Testis (tissue), 3 donors: Measurements from ENCODE around the gene PLEKHA1. TPM values are rescaled to one million over a fixed set of nuclear protein-coding genes. Genes with fewer than 3 reads are reported as not detected.

Experiments
- DNase-seq: peaks from one replicate; pipeline ENCODE4 v3.0.0-alpha.2; 2019
- H3K27ac ChIP-seq, 2 donors: fragments of 200-600 bp; sonication (generic); one replicate each; pipeline ENCODE4 v1.5.1; 2019
- H3K27me3 ChIP-seq: fragments of 200-600 bp; sonication (generic); one replicate; pipeline ENCODE4 v1.5.1; 2019
- H3K36me3 ChIP-seq: fragments of 200-600 bp; sonication (generic); one replicate; pipeline ENCODE4 v1.5.1; 2017; ENCODE audit warnings: low read depth; ENCODE audit errors: missing control alignments
- H3K4me1 ChIP-seq: fragments of 200-600 bp; sonication (generic); one replicate; pipeline ENCODE4 v1.5.1; 2019
- H3K4me3 ChIP-seq, 2 donors: fragments of 200-600 bp; sonication (generic); one replicate each; pipeline ENCODE4 v1.5.1; 2017 to 2019
- H3K9me3 ChIP-seq: fragments of 200-600 bp; sonication (generic); one replicate; pipeline ENCODE4 v1.5.1; 2017
- CTCF ChIP-seq, 3 experiments: fragments of 450-650 bp in 2 of 3; fragments of 200-600 bp in 1 of 3; sonication (generic) in 1 of 3; IDR thresholded peaks; one replicate each; pipeline ENCODE4 v1.5.1; 2016 to 2019; ENCODE audit warnings: antibody characterized with exemption in 3 of 3, mild to moderate bottlenecking in 2 of 3, moderate library complexity in 1 of 3
- POLR2A ChIP-seq: fragments of 450-650 bp; IDR thresholded peaks from one replicate; pipeline ENCODE4 v1.6.1; 2017; ENCODE audit warnings: antibody characterized with exemption, mild to moderate bottlenecking, moderate library complexity
- WGBS, 2 donors: methylation state at CpG; one replicate each; pipeline ENCODE4 v1.1.5; 2018; 5-methylcytosine and 5-hydroxymethylcytosine counted together
- intact Hi-C: fragments of 100-400 bp; cut with DNase I; formaldehyde crosslinking; loops from one replicate; pipeline ENCODE4 v1.15.1; 2023; ENCODE audit warnings: low total_unique reads
- polyA plus RNA-seq: library from polyadenylated mRNA; stranded (reverse); fragments of 350-450 nt; fragmentation: Illumina TruSeq; extraction: RNeasy Lipid Tissue Mini Kit (QIAGEN cat#74804); gene quantifications from one replicate; pipeline ENCODE4 v1.2.3, GENCODE V29; 2014; ENCODE audit warnings: low read depth, low replicate concordance; ENCODE audit not compliant: insufficient read depth
- total RNA-seq, 2 donors: library from RNA; depleted of rRNA; stranded (reverse); fragments of >200 nt; gene quantifications; one replicate each; pipeline ENCODE4 v1.2.3, GENCODE V29; 2016

The PLEKHA1 gene
- total and polyA plus RNA-seq, 3 donors from 2014 or later, result 27.6 to 66.6 (median 35.7) TPM

DNA sequence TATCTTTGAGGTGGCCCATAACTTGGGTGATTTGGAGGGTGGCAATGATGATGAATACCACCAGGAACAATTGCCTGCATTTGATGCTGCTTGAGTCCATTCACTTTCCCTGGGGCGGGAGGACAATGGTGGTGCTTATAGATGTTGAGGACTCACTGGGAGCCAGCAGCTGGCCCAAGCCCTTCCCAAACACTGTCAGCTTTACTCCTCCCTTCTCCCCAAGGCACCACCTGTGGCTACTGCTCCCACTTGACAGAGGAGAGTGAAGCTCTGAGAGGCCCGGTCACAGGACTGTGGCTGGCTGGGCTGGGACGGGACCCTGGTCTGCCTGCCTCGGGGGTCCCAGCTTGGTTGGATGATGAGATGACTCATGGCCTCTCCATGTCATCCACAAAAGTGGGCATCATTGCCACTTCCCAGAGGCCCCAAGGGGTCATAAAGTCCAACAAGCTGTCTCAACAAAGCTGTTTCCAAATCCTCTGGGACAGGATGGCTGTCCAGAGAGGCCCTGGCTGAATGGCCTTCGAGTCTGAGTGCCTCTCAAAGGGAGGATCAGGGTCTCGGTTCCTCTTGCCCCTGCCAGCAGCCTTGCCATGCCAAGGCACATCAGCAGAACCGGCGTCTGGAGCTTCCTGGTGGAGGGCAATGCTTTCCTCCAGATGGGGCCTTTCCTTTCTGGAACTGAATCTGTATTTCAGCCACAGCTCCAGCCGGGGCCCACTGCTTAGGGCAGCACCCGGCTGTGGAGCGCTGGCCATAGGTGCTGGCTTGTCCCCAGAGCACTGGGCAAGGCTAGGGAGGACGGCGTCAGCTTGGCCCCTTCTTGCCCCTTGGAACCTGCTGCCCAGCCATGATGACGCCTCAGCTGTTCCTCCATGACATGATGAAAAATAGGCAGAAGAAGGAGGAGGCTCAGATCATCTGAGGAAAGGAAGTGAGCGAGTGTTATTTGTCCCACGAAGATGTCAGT, 47.0 kb upstream of the PLEKHA1 start:
- H3K4me3 ChIP-seq, result no peak overlapping the region
- intact Hi-C loops, result no loop called here
- DNase-seq, result no peak
- no peak for TF ChIP-seq POLR2A
- no peak for TF ChIP-seq CTCF (IDR thresholded peaks at IDR 0.05)
- H3K27ac ChIP-seq, result no peak overlapping the region
- H3K36me3 ChIP-seq, result no peaks in the 10 kb centered on the region
- WGBS, 2 donors, result 78 to 90% methylated on average over 7 to 16 of the region's 16 CpGs
- H3K4me1 ChIP-seq, result no peaks in the 10 kb centered on the region
- H3K27me3 ChIP-seq, result no peaks in the 10 kb centered on the region
- no peaks in the 10 kb centered on the region for H3K9me3 ChIP-seq

DNA sequence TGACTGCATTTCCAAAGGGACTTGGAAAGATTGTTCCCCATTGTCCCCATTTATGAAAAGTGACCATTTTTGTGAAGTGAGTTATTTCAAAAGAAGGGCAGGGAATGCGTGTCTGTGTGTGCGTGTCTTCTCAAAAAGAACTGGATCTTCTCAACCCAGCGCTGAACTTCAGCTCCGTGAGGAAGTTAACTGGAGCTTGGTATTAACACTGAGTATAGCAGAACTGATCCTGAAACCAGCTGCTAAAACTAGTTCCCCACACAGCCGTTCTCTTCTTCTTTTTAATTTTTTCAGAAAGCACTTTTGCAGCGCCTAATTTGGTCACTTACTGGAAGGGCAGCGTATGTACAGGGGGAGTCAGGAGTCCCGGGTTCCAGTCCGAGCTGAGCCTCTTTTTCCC, 45.8 kb upstream of the PLEKHA1 start:
- no peaks in the 10 kb centered on the region for H3K4me1 ChIP-seq
- no peak for TF ChIP-seq CTCF (IDR thresholded peaks at IDR 0.05)
- TF ChIP-seq POLR2A, result no peak
- H3K36me3 ChIP-seq, result no peaks in the 10 kb centered on the region
- H3K27ac ChIP-seq, result no peak overlapping the region
- DNase-seq, result no peak
- H3K9me3 ChIP-seq, result no peaks in the 10 kb centered on the region
- intact Hi-C loops, result no loop called here
- no peak overlapping the region for H3K4me3 ChIP-seq
- H3K27me3 ChIP-seq, result no peaks in the 10 kb centered on the region
- 66 to 69% methylated on average over 9 of the region's 9 CpGs for WGBS, 2 donors

GRCh38 chr10:122329416-122329815, 45.1 kb upstream of the PLEKHA1 start:
- Histone ChIP-seq H3K9me3 (no peaks in the 10 kb centered on the region), H3K4me3 (no peak overlapping the region), H3K27me3 (no peaks in the 10 kb centered on the region), H3K27ac (no peak overlapping the region), H3K36me3 (no peaks in the 10 kb centered on the region), H3K4me1 (no peaks in the 10 kb centered on the region)
- 82 to 90% methylated on average over 12 to 13 of the region's 13 CpGs for WGBS, 2 donors
- no peak for DNase-seq
- intact Hi-C loops, result no loop called here
- TF ChIP-seq POLR2A (no peak), CTCF (IDR thresholded peaks at IDR 0.05) (no peak)

DNA sequence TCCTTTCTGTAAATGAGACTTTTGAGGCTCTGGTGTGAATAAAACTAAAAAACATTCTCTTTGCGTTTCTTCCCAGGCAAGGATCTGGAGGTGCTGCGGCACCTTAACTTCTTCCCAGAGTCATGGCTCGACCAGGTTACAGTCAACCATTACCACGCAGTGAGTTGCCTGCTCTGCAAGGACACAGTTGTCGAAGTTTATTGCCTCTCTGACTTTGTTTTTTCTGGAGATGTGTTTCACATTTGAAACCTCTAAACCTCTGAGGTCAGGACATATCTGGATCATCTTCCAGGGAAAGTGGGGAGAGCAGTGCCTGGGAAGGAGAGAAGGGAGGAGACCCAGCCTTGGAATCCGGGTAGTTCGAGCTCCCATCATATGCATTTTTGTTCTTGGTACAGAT, 43.4 kb upstream of the PLEKHA1 start:
- Histone ChIP-seq H3K4me1 (no peaks in the 10 kb centered on the region), H3K9me3 (no peaks in the 10 kb centered on the region), H3K4me3 (no peak overlapping the region), H3K36me3 (no peaks in the 10 kb centered on the region), H3K27ac (no peak overlapping the region), H3K27me3 (no peaks in the 10 kb centered on the region)
- no peak for TF ChIP-seq POLR2A
- no peak for TF ChIP-seq CTCF (IDR thresholded peaks at IDR 0.05)
- WGBS, 2 donors, result 78% methylated on average over 7 of the region's 7 CpGs
- no peak for DNase-seq
- intact Hi-C loops, result no loop called here
